LHCN-M2 (cell line): ENCODE results near the gene RBM33. TPM values are rescaled to one million over a fixed set of nuclear protein-coding genes. Genes with fewer than 3 reads are reported as not detected.

Experiments
- DNase-seq: peaks from one replicate; pipeline ENCODE4 v3.0.0-alpha.2; 2012; ENCODE audit warnings: low read depth
- total RNA-seq: library from RNA; depleted of rRNA; stranded (reverse); fragments of >200 nt; gene quantifications from 2 replicates; pipeline ENCODE4 v1.2.3, GENCODE V29; 2014

Gene RBM33
- total RNA-seq, 1 experiment from 2014 or later = 30.8 TPM

- no peak for DNase-seq
Observed at GRCh38 chr7:155795951-155796350, 151.5 kb downstream of the RBM33 start.

GRCh38 chr7:155796381-155797261 lies 152.2 kb downstream of the RBM33 start:
- no peak for DNase-seq

DNA sequence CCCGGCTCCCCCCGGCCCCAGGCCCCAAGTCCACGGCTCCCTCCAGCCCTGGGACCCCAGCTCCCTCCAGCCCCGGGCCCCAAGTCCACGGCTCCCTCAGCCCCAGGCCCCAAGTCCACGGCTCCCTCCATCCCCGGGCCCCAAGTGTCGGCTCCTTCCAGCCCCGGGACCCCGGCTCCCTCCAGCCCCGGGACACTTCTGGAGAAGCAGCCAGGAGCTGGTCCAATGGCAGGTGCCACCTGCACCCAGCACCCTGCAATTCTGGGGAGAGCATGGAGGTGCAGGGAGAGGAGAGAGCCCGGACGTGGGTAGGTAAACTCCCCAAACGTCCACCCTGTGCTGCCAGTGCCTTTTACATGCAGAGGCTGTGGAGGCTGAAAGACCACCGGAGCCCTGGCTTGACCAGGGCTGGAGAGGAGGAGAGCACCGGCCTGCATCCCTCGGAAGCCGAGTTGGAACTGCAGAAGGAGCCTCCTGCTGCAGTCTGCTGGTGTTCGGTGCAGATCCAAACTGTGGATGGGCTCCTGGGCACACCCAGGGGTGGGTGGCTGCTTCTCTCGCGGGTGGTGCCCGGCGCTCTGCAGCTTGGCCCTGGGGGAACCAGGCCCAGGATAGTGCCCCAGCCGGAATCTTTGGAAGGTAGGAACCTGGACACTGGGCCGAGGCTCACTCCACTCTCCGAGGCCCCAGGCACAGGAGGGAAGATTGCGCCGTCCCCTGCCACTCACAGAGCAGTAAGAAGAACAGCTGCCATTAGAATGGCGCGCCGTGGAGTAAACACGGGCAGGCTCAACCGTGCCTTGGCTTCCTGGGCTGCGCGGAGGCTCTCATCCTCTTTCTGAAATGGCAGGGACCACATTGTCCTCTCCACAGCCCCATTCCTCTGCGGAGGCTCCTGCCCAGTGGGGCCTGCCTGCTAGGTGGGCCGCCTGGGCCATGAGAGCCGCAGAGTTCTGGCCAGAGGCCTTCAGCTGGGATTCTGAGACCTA lies 153.1 kb downstream of the RBM33 start:
- DNase-seq = no peak

- no peak for DNase-seq
Observed at GRCh38 chr7:155798673-155799439, 154.4 kb downstream of the RBM33 start.

GRCh38 chr7:155799514-155799913 lies 155.1 kb downstream of the RBM33 start:
- DNase-seq = no peak

GRCh38 chr7:155800301-155800700 lies 155.8 kb downstream of the RBM33 start:
- no peak for DNase-seq

- DNase-seq = no peak
Observed at GRCh38 chr7:155800741-155801267, 156.3 kb downstream of the RBM33 start.

GRCh38 chr7:155802291-155802690 lies 157.8 kb downstream of the RBM33 start:
- no peak for DNase-seq

DNA sequence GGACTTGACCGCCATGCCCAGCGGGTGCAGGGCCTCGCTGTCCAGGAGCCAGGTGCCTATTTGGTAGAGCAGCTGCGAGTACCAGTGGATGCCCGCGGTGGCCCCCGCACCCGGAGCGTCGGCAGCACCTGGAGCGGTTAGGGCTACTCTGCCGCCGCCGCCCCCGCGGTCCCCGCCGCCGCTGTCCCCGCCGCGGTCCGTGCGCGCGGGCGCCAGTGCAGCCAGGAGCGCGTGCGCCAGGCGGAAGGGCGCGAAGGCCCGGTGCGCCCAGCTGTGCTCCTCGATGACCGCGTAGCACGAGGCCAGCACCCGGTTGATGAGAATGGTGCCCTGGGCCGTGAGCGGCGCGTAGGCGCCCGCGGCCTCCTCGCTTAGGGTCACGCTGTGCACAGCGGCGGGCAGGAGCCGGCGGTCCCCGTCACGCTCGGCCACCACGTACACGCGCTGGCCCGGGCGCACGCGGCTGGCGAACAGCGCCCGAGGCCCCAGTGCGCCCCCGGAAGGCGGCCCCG lies 158.5 kb downstream of the RBM33 start:
- DNase-seq = no peak

GRCh38 chr7:155803418-155804376 lies 159.2 kb downstream of the RBM33 start:
- DNase-seq = no peak

- no peak for DNase-seq
Observed at GRCh38 chr7:155804431-155804831, 160.0 kb downstream of the RBM33 start.

GRCh38 chr7:155804897-155805825 lies 160.7 kb downstream of the RBM33 start:
- peak; percentile 68 for DNase-seq

DNA sequence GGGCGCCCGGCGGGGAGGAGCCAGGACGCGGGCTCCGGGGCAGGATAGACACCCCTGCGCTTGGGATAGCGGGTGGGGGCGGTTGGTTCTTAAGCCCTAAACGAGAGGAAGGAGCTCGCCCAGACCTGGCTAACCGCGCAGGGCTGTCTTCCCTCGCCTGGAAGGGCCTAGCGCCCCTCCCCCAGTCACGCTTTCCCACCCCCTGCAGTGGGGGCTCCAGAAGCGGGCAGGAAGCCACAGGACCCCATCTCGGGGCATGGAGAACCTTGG lies 161.3 kb downstream of the RBM33 start:
- no peak for DNase-seq

- no peak for DNase-seq
Observed at GRCh38 chr7:155806096-155806871, 161.8 kb downstream of the RBM33 start.

GRCh38 chr7:155807065-155807671 lies 162.7 kb downstream of the RBM33 start:
- DNase-seq = no peak

DNA sequence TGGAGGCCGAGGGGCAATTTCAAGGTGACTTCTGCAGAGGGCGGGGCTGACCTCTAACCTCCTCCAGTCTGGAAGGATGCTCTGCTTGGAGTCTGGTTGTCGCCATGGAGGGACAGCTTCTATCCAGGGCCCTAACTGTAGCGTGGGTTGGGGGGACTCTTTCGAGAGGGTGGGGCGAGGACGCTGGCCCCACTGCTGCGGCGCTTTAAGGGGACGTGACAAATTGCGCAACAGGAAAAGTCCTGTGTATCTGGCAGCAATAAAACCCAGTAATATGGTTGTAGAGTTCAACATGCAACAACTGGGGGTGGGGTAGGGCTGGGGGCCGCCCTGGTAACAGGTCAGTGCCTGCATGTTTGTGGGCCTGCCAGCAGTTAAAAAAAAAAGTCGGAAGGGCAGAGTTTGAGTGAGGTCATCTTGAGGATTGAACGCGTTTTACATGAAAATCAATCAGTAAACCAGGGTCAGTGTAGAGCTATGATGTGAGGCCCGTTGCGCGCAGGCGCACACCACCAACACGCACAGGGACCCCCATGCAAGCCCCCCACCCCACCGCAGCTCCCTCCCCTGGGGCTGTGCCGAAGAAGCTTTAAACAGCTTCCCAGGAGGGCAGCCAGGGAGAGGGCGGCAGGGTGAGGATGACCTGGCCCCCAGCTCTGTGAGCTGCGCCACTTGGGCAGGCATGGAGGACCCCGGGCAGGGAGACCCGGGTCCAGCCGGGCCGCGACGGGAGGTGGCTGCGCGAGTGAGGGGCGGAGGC lies 163.5 kb downstream of the RBM33 start:
- no peak for DNase-seq
